ENCODE results near the gene SLC6A17. TPM values are rescaled to one million over a fixed set of nuclear protein-coding genes. Genes with fewer than 3 reads are reported as not detected.

Gene SLC6A17
- total RNA-seq, 1 experiment from 2014 or later: 0.17 TPM

DNA sequence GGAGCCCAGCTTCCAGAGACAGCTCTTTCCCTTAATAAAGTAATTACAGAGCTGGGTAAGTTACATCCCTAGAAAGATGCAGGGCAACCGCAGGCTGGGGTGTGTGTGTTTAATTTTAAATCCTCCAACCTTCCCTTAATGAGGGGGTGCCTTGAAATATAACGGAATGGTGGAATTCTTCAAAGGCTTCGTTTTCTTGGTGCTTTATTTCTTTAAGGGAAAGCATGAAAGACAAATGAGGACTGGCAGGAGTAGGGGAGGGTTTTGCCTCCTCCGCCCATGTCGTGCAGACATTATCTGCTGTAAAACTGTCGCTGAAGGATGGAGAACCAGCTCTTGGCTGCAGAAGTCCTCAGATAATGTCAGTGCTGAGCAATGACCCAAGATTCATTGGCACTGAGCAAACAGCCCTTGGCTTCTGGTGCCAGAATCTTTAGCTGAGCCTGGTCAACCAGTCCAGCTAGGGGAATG lies 15.5 kb downstream of the SLC6A17 start:
- no peak for DNase-seq
- H3K4me1 Mint-ChIP-seq: peaks cover 3 to 9% of the 10 kb centered on the region in 2 experiments; a peak in 2 of 4 replicates
- TF ChIP-seq CTCF (conservative IDR thresholded peaks at IDR 0.05): no peak

More for the DNA sequence above, 15.5 kb downstream of the SLC6A17 start:
- H4K8ac ChIP-seq (replicated peaks; ENCODE audit: insufficient read length, low read depth, low read length): no peak overlapping the region
- H3K56ac ChIP-seq (ENCODE audit: insufficient read length, low read depth, low read length): no peak overlapping the region
- H3K27me3 Mint-ChIP-seq (ENCODE audit: low read depth): peaks cover 3% of the 10 kb centered on the region
- no CpG with 5 or more reads among the region's 6 CpGs for WGBS (ENCODE audit: extremely low coverage, insufficient read length, low lambda C conversion rate)
- no peaks in the 10 kb centered on the region for H3K9me3 ChIP-seq (ENCODE audit: control insufficient read depth, low read depth, low read length)
- H3K27ac Mint-ChIP-seq: no peak overlapping the region
- no peak overlapping the region for H2BK20ac ChIP-seq (ENCODE audit: low read depth, low read length, poor library complexity, severe bottlenecking)
- H2BK5ac ChIP-seq (ENCODE audit: insufficient read length, low read length): no peak overlapping the region
- no peaks in the 10 kb centered on the region for H4K20me1 ChIP-seq (ENCODE audit: control insufficient read depth, insufficient read depth, insufficient read length)
- no peak overlapping the region for H3K4ac ChIP-seq (ENCODE audit: low read depth, low read length)
- no peak overlapping the region for H2AK5ac ChIP-seq (ENCODE audit: insufficient read length, low read length)
- no peak overlapping the region for H3K23ac ChIP-seq (ENCODE audit: insufficient read length, low read depth, low read length)
- no peak overlapping the region for H3K9ac ChIP-seq (ENCODE audit: extremely low read depth, insufficient read length, low read length)
- H3K18ac ChIP-seq (ENCODE audit: insufficient read length, low read depth, low read length): no peak overlapping the region
- H3K27ac ChIP-seq (ENCODE audit: insufficient read length, low read depth, low read length): no peak overlapping the region
- no peaks in the 10 kb centered on the region for H3K79me2 ChIP-seq (ENCODE audit: insufficient read depth, low read length)
- no peak overlapping the region for H2BK120ac ChIP-seq (ENCODE audit: low read depth, low read length, poor library complexity, severe bottlenecking)
- no peak overlapping the region for H2BK15ac ChIP-seq (ENCODE audit: low read depth, low read length)
- H3K4me3 Mint-ChIP-seq: no peak overlapping the region
- no peaks in the 10 kb centered on the region for H3K27me3 ChIP-seq (ENCODE audit: insufficient read depth, low read length)
- H3T11ph ChIP-seq (ENCODE audit: low read length): no peak overlapping the region
- no peak overlapping the region for H3K14ac ChIP-seq (ENCODE audit: insufficient read depth, low read length)
- no peak overlapping the region for H3K4me2 ChIP-seq (ENCODE audit: insufficient read depth, insufficient read length, low read length)
- no peaks in the 10 kb centered on the region for H3K9me3 Mint-ChIP-seq
- H4K5ac ChIP-seq (ENCODE audit: insufficient read length, low read depth, low read length): no peak overlapping the region
- H3K36me3 Mint-ChIP-seq (ENCODE audit: insufficient read depth in 1 of 3, low read depth in 3 of 3): no peaks in the 10 kb centered on the region
- H3K4me1 ChIP-seq (ENCODE audit: insufficient read depth, low read length): no peaks in the 10 kb centered on the region
- no peaks in the 10 kb centered on the region for H3K23me2 ChIP-seq (ENCODE audit: insufficient read length, low read depth, low read length, poor library complexity, severe bottlenecking)
- no peak overlapping the region for H4K91ac ChIP-seq (ENCODE audit: insufficient read length, low read depth, low read length)
- no peak overlapping the region for H2BK12ac ChIP-seq (ENCODE audit: insufficient read length, low read depth, low read length)
- H3K79me1 ChIP-seq (ENCODE audit: insufficient read depth, low read depth, low read length, poor library complexity, severe bottlenecking): no peaks in the 10 kb centered on the region
- no peak overlapping the region for H2AFZ ChIP-seq (ENCODE audit: low read length)

Measured in H9 (cell line).